ENCODE measurements around the gene PTGDS. TPM values are rescaled to one million over a fixed set of nuclear protein-coding genes. Genes with fewer than 3 reads are reported as not detected.

Gene PTGDS
- total RNA-seq, 2 experiments from 2014 or later, result not detected

GRCh38 chr9:137030006-137030405 is 52.7 kb downstream of the PTGDS start:
- H3K4me3 Mint-ChIP-seq, result no peak overlapping the region
- CTCF ChIA-PET, result interaction anchor here (0.6 to 6.0 kb wide), 32 partner anchors 8 to 302 kb away, joined by 3 to 66 read pairs (median 5); partner anchors contain the start of genes AJM1, CLIC3, MAN1B1 and NPDC1

GRCh38 chr9:137030538-137031527 is 53.5 kb downstream of the PTGDS start:
- no peaks in the 10 kb centered on the region for H3K9me3 Mint-ChIP-seq
- no peaks in the 10 kb centered on the region for H3K36me3 Mint-ChIP-seq (ENCODE audit: low read depth)
- intact Hi-C loops (cut with micrococcal nuclease), result no loop called here
- H3K4me1 Mint-ChIP-seq (ENCODE audit: low read depth), result peaks cover 44% of the 10 kb centered on the region
- CTCF ChIA-PET, result interaction anchor here (0.6 to 6.0 kb wide), 9 partner anchors 16 to 83 kb away, joined by 3 to 66 read pairs (median 10); partner anchors contain the start of genes CLIC3, NPDC1, PAXX and SAPCD2
- DNase-seq, result peak; percentile 61
- peaks cover 5% of the 10 kb centered on the region for H3K27me3 Mint-ChIP-seq (ENCODE audit: low read depth)
- no peak overlapping the region for H3K27ac Mint-ChIP-seq
- H3K4me3 Mint-ChIP-seq, result no peak overlapping the region

More at GRCh38 chr9:137030006-137030405, 52.7 kb downstream of the PTGDS start:
- H3K27me3 Mint-ChIP-seq (ENCODE audit: low read depth), result peaks cover 5% of the 10 kb centered on the region
- H3K27ac Mint-ChIP-seq, result no peak overlapping the region
- H3K4me1 Mint-ChIP-seq (ENCODE audit: low read depth), result peaks cover 41% of the 10 kb centered on the region
- DNase-seq, result no peak
- intact Hi-C loops (cut with micrococcal nuclease), result no loop called here
- no peaks in the 10 kb centered on the region for H3K36me3 Mint-ChIP-seq (ENCODE audit: low read depth)
- H3K9me3 Mint-ChIP-seq, result no peaks in the 10 kb centered on the region

Other genes starting within 250 kb of the PTGDS start
- 1 to 10 TPM in 1 of 2 experiments, under 1 TPM in 1; 0.83 to 1.0 TPM for gene LCN10, start 234.6 kb upstream of the PTGDS start, total RNA-seq
- not detected for gene LCN6, start 229.0 kb upstream of the PTGDS start, total RNA-seq
- gene LCN8, start 219.3 kb upstream of the PTGDS start, total RNA-seq, result not detected
- not detected for gene LCN15, start 213.0 kb upstream of the PTGDS start, total RNA-seq
- gene TMEM141, start 186.2 kb upstream of the PTGDS start, total RNA-seq, result 10 to 100 TPM; 38.1 to 39.6 TPM
- under 1 TPM; 0.38 to 0.47 TPM for gene CCDC183, start 181.2 kb upstream of the PTGDS start, total RNA-seq
- gene RABL6, start 169.6 kb upstream of the PTGDS start, total RNA-seq, result 10 to 100 TPM; 74.9 to 82.7 TPM
- 1 to 10 TPM; 1.7 to 2.0 TPM for gene AJM1, start 135.0 kb upstream of the PTGDS start, total RNA-seq
- gene PHPT1, start 128.1 kb upstream of the PTGDS start, total RNA-seq, result 100 to 1,000 TPM; 110 to 116 TPM
- 10 to 100 TPM; 15.9 to 16.1 TPM for gene MAMDC4, start 125.2 kb upstream of the PTGDS start, total RNA-seq
- gene EDF1, start 111.2 kb upstream of the PTGDS start, total RNA-seq, result 100 to 1,000 TPM; 259 to 288 TPM
- 10 to 100 TPM; 39.7 to 41.8 TPM for gene TRAF2, start 91.0 kb upstream of the PTGDS start, total RNA-seq
- 10 to 100 TPM; 44.0 to 47.8 TPM for gene FBXW5, start 32.8 kb upstream of the PTGDS start, total RNA-seq
- gene C8G, start 32.3 kb upstream of the PTGDS start, total RNA-seq, result under 1 TPM in 1 of 2 experiments, not detected in 1; 0.83 TPM
- 1 to 10 TPM; 1.1 to 1.9 TPM for gene LCN12, start 25.2 kb upstream of the PTGDS start, total RNA-seq
- not detected for gene LCNL1, start 5.5 kb downstream of the PTGDS start, total RNA-seq
- 10 to 100 TPM; 75.9 to 76.8 TPM for gene PAXX, start 14.9 kb downstream of the PTGDS start, total RNA-seq
- gene CLIC3, start 19.1 kb downstream of the PTGDS start, total RNA-seq, result not detected
- 1 to 10 TPM; 4.1 to 4.7 TPM for gene ABCA2, start 50.7 kb downstream of the PTGDS start, total RNA-seq
- gene FUT7, start 54.6 kb downstream of the PTGDS start, total RNA-seq, result not detected
- 10 to 100 TPM; 14.2 to 15.9 TPM for gene NPDC1, start 68.7 kb downstream of the PTGDS start, total RNA-seq
- gene ENTPD2, start 76.6 kb downstream of the PTGDS start, total RNA-seq, result not detected
- 1 to 10 TPM; 3.8 to 3.9 TPM for gene SAPCD2, start 93.1 kb downstream of the PTGDS start, total RNA-seq
- gene UAP1L1, start 100.0 kb downstream of the PTGDS start, total RNA-seq, result 1 to 10 TPM; 2.6 to 3.4 TPM
- 10 to 100 TPM; 18.7 to 18.9 TPM for gene MAN1B1, start 109.5 kb downstream of the PTGDS start, total RNA-seq
- 100 to 1,000 TPM; 162 to 167 TPM for gene DPP7, start 137.2 kb downstream of the PTGDS start, total RNA-seq
- under 1 TPM in 1 of 2 experiments, not detected in 1; 0.35 TPM for gene GRIN1, start 161.7 kb downstream of the PTGDS start, total RNA-seq
- gene LRRC26, start 192.5 kb downstream of the PTGDS start, total RNA-seq, result not detected
- not detected for gene TMEM210, start 194.6 kb downstream of the PTGDS start, total RNA-seq
- 10 to 100 TPM; 34.8 to 36.6 TPM for gene ANAPC2, start 211.1 kb downstream of the PTGDS start, total RNA-seq
- 10 to 100 TPM; 48.2 to 49.9 TPM for gene SSNA1, start 211.2 kb downstream of the PTGDS start, total RNA-seq
- 1 to 10 TPM; 2.1 to 2.6 TPM for gene TPRN, start 223.2 kb downstream of the PTGDS start, total RNA-seq
- gene TMEM203, start 228.1 kb downstream of the PTGDS start, total RNA-seq, result 10 to 100 TPM; 21.8 to 23.2 TPM
- gene NDOR1, start 228.2 kb downstream of the PTGDS start, total RNA-seq, result 10 to 100 TPM; 25.3 to 26.1 TPM
- 1 to 10 TPM; 4.9 to 5.0 TPM for gene RNF208, start 244.7 kb downstream of the PTGDS start, total RNA-seq
- under 1 TPM; 0.17 to 0.26 TPM for gene CYSRT1, start 247.7 kb downstream of the PTGDS start, total RNA-seq
- gene RNF224, start 250.0 kb downstream of the PTGDS start, total RNA-seq, result not detected

Measured in activated naive CD4-positive, alpha-beta T cell treated with anti-CD3 and anti-CD28 coated beads for 36 hours (primary cell).